Lower lobe of right lung (tissue), 2 donors: ENCODE results near the gene BEAN1. TPM values are rescaled to one million over a fixed set of nuclear protein-coding genes. Genes with fewer than 3 reads are reported as not detected.

ENCODE experiments used
- ATAC-seq, 2 donors: fragments of 200-7000 bp; cut with Tn5 transposase; one replicate each; pipeline ENCODE4 v1.9.1; 2020 to 2022; ENCODE audit warnings: mild to moderate bottlenecking in 2 of 2, moderate library complexity in 2 of 2
- DNase-seq: peaks from one replicate; pipeline ENCODE4 v3.0.0-alpha.2; 2020
- H3K27ac ChIP-seq: fragments of 200-600 bp; one replicate; pipeline ENCODE4 v1.8.0; 2022
- H3K27me3 ChIP-seq: fragments of 200-600 bp; one replicate; pipeline ENCODE4 v1.8.0; 2022; ENCODE audit warnings: low read depth
- H3K36me3 ChIP-seq: fragments of 200-600 bp; one replicate; pipeline ENCODE4 v1.8.0; 2022; ENCODE audit warnings: mild to moderate bottlenecking
- H3K4me1 ChIP-seq: fragments of 200-600 bp; one replicate; pipeline ENCODE4 v1.8.0; 2022
- H3K4me3 ChIP-seq: fragments of 200-600 bp; one replicate; pipeline ENCODE4 v1.8.0; 2022; ENCODE audit warnings: mild to moderate bottlenecking
- H3K9me3 ChIP-seq: fragments of 200-600 bp; one replicate; pipeline ENCODE4 v1.8.0; 2022
- intact Hi-C: fragments of 100-400 bp; cut with DNase I; formaldehyde crosslinking; loops from one replicate; pipeline ENCODE4 v1.11.0; 2022
- total RNA-seq: library from RNA; stranded (reverse); fragmentation: NEBNext Ultra II Directional; extraction: Animal tissue kit (Norgen Biotek cat#: 25700); gene quantifications from one replicate; pipeline ENCODE4 v1.2.1, GENCODE V29; 2021
- TF ChIP-seq, protein P1 (sequence below): fragments of 200-600 bp; IDR thresholded peaks from one replicate; pipeline ENCODE4 v1.8.0; 2022; ENCODE audit warnings: antibody characterized with exemption, mild to moderate bottlenecking
- donor health status: DM: no; HTN: yes; CAD: no; lungs with severe emphysema.

BEAN1 gene
- total RNA-seq, 1 donor from 2014 or later, result 0.15 TPM

DNA sequence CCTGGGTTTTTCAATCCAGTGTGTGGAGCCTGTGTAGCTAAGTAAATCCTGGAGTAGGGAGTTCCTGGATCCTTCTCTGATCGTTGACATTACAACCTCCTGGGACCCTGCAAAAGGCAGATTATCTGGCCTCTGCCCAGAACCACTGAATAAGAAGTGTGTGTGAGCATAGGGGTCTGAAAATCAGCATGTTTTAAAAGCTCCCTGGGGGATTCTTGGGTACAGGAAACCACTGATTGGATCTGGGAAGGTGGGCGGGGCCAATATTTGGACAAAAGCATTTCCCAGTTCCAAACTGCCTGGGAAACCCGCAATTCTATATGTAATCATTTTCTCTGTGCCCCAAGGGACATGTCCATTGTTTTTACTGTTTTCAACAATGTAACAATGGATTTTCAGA lies 27.2 kb upstream of the BEAN1 start:
- ATAC-seq (no peak), DNase-seq (no peak)
- Histone ChIP-seq H3K36me3 (peaks cover 54% of the 10 kb centered on the region), H3K4me1 (no peaks in the 10 kb centered on the region), H3K27ac (no peak overlapping the region), H3K27me3 (no peaks in the 10 kb centered on the region), H3K4me3 (no peak overlapping the region), H3K9me3 (no peaks in the 10 kb centered on the region)
- TF ChIP-seq, protein P1, sequence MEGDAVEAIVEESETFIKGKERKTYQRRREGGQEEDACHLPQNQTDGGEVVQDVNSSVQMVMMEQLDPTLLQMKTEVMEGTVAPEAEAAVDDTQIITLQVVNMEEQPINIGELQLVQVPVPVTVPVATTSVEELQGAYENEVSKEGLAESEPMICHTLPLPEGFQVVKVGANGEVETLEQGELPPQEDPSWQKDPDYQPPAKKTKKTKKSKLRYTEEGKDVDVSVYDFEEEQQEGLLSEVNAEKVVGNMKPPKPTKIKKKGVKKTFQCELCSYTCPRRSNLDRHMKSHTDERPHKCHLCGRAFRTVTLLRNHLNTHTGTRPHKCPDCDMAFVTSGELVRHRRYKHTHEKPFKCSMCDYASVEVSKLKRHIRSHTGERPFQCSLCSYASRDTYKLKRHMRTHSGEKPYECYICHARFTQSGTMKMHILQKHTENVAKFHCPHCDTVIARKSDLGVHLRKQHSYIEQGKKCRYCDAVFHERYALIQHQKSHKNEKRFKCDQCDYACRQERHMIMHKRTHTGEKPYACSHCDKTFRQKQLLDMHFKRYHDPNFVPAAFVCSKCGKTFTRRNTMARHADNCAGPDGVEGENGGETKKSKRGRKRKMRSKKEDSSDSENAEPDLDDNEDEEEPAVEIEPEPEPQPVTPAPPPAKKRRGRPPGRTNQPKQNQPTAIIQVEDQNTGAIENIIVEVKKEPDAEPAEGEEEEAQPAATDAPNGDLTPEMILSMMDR, result no peak
- intact Hi-C loops, result no loop called here

DNA sequence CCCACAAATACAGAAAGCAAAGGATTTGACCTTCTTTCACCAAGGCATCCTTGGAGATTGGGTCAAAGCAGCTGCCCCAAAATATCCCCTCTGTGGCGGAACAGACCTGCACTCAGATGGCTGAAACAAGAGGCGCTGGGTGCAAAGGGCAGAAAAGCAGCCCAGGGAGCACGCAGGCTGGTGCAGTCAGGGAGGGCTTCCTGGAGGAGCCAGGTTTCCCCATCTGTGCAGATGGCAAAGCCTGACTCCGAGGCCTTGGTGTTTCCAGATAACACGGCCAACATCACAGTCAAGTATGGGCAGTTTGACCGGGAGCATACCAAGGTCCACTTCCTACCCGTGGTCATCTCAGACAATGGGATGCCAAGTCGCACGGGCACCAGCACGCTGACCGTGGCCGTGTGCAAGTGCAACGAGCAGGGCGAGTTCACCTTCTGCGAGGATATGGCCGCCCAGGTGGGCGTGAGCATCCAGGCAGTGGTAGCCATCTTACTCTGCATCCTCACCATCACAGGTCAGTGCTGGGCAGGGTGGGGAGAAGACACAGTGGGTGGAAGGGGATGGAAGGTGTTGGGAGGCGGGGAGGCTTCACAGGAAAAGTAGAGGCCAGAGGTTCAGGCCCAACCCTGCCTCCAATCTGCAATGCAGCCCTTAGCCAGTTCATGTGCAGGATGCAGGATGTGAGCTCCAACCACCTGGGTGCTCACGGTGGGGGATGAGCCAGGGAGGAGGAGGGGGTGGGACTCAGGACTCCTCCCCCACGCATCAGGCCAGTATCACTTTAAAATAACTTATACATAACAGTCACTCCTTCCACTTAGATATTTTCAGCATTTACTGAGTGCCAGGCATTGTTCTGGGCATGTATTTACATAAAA lies 26.4 kb upstream of the BEAN1 start:
- Histone ChIP-seq H3K9me3 (no peaks in the 10 kb centered on the region), H3K27ac (no peak overlapping the region), H3K27me3 (no peaks in the 10 kb centered on the region), H3K4me1 (no peaks in the 10 kb centered on the region), H3K4me3 (no peak overlapping the region), H3K36me3 (peaks cover 52% of the 10 kb centered on the region)
- TF ChIP-seq, protein P1, result no peak
- no peak for DNase-seq
- intact Hi-C loops, result no loop called here
- no peak for ATAC-seq

DNA sequence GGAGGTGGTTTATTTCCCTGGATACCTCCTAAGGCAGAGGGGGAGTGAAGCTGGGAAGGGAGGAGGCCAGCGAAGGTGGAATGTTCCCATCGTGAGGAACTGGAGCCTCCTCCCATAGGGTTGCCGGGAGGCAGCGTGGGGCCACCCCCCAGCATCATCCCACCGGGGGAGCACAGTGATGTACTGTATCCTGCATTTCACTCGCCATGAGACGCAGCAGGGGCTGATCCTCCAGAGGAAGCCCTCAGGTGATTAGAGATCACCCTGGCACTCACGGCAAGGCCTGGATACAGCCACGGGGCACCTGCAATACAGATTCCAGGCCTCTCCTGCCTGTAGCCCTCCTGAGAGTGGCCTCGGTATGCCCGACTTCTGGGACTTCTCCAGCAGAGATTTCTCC lies 25.5 kb upstream of the BEAN1 start:
- TF ChIP-seq, protein P1, result no peak
- Histone ChIP-seq H3K4me3 (no peak overlapping the region), H3K9me3 (no peaks in the 10 kb centered on the region), H3K27ac (no peak overlapping the region), H3K27me3 (no peaks in the 10 kb centered on the region), H3K36me3 (peaks cover 43% of the 10 kb centered on the region), H3K4me1 (peaks cover under 1% of the 10 kb centered on the region)
- intact Hi-C loops, result no loop called here
- ATAC-seq, result no peak
- DNase-seq, result no peak

DNA sequence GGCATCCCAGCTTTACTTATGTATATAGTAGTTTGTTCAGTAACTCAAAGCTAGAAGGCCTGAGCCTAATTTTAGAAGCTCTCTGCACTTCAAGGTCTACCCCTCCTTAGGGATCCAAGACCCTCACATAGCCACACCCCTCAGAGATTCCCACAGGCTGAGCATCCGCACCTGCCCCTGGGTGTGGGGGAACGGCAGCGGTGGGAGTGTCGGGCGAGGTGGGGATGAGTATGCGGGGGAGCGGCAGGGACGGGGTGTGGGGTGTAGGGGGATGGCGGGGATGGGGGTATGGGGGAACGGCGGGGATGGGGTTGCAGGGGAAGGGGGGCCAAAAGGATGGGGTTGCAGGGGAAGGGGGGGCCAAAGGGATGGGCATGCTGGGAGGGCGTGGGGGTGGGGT lies 24.9 kb upstream of the BEAN1 start:
- Histone ChIP-seq H3K9me3 (no peaks in the 10 kb centered on the region), H3K27ac (no peak overlapping the region), H3K4me3 (no peak overlapping the region), H3K4me1 (peaks cover 6% of the 10 kb centered on the region), H3K27me3 (no peaks in the 10 kb centered on the region), H3K36me3 (peaks cover 39% of the 10 kb centered on the region)
- ATAC-seq (no peak), DNase-seq (no peak)
- intact Hi-C loops, result no loop called here
- TF ChIP-seq, protein P1, result no peak

DNA sequence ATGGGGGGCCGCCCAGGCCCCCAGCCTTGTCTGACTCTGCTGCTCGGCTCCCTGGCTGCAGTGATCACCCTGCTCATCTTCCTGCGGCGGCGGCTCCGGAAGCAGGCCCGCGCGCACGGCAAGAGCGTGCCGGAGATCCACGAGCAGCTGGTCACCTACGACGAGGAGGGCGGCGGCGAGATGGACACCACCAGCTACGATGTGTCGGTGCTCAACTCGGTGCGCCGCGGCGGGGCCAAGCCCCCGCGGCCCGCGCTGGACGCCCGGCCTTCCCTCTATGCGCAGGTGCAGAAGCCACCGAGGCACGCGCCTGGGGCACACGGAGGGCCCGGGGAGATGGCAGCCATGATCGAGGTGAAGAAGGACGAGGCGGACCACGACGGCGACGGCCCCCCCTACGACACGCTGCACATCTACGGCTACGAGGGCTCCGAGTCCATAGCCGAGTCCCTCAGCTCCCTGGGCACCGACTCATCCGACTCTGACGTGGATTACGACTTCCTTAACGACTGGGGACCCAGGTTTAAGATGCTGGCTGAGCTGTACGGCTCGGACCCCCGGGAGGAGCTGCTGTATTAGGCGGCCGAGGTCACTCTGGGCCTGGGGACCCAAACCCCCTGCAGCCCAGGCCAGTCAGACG lies 24.4 kb upstream of the BEAN1 start:
- Histone ChIP-seq H3K4me3 (no peak overlapping the region), H3K27me3 (no peaks in the 10 kb centered on the region), H3K9me3 (no peaks in the 10 kb centered on the region), H3K36me3 (peaks cover 34% of the 10 kb centered on the region), H3K27ac (no peak overlapping the region), H3K4me1 (peaks cover 9% of the 10 kb centered on the region)
- intact Hi-C loops, result no loop called here
- DNase-seq (no peak), ATAC-seq (no peak)
- TF ChIP-seq, protein P1, result no peak
